ENCODE data around the gene HBG2. TPM values are rescaled to one million over a fixed set of nuclear protein-coding genes. Genes with fewer than 3 reads are reported as not detected.

The HBG2 gene
- total and polyA plus RNA-seq, 2 of the 8 experiments (the other 6 are each of a cell fraction or from before 2014, with no cell fraction given), result 0.23 TPM; not detected in 1

GRCh38 chr11:5304046-5304445, 49.5 kb upstream of the HBG2 start:
- CTCF ChIA-PET (ENCODE audit: partially characterized antibody), result interaction anchor here (0.8 to 1.3 kb wide), 3 partner anchors 13 to 22 kb away, joined by 3 to 4 read pairs (median 3); no protein-coding TSS in a partner anchor
- no peaks in the 10 kb centered on the region for H3K79me1 ChIP-seq (ENCODE audit: low read depth, low read length)

More at GRCh38 chr11:5304046-5304445, 49.5 kb upstream of the HBG2 start:
- no peak for FAIRE-seq
- no peak overlapping the region for H3K4me2 ChIP-seq (ENCODE audit: insufficient read depth in 1 of 2, low read depth in 2 of 2, low read length in 2 of 2)
- no peaks in the 10 kb centered on the region for H4K20me1 ChIP-seq (replicated peaks in 1 of 2; ENCODE audit: control insufficient read depth in 1 of 2, insufficient read depth in 2 of 2, low read length in 2 of 2)
- no peak overlapping the region for H2BK20ac ChIP-seq (ENCODE audit: low read length)
- H3K18ac ChIP-seq (ENCODE audit: extremely low read depth, low read length), result no peak overlapping the region
- H3K14ac ChIP-seq (ENCODE audit: insufficient read length), result no peak overlapping the region
- no peaks in the 10 kb centered on the region for H3K27me3 ChIP-seq (replicated peaks in 1 of 4; ENCODE audit: control insufficient read depth in 3 of 4, extremely low read depth in 1 of 4, insufficient read depth in 3 of 4, low read length in 3 of 4)
- no peaks in the 10 kb centered on the region for H3K36me3 ChIP-seq (ENCODE audit: control insufficient read depth in 2 of 4, insufficient read depth in 4 of 4, low read length in 3 of 4)
- no peaks in the 10 kb centered on the region for H3K79me2 ChIP-seq (ENCODE audit: control insufficient read depth in 1 of 2, insufficient read depth in 2 of 2, low read length in 2 of 2)
- H3K9me3 ChIP-seq (ENCODE audit: insufficient read depth in 2 of 2, low read depth in 1 of 2, low read length in 1 of 2), result no peaks in the 10 kb centered on the region
- POLR2A ChIA-PET (ENCODE audit: partially characterized antibody), result no interaction called here
- no peak overlapping the region for H2BK120ac ChIP-seq (replicated peaks; ENCODE audit: low read depth, low read length)
- H4K8ac ChIP-seq (ENCODE audit: extremely low read depth, insufficient read depth, low read length), result no peak overlapping the region
- TF ChIP-seq SP1 (IDR thresholded peaks at IDR 0.05; ENCODE audit: low read depth, low read length) (no peak), SIN3A (conservative IDR thresholded peaks at IDR 0.05 in 1 of 2, IDR thresholded peaks at IDR 0.05 in 1 of 2; ENCODE audit: low read depth in 1 of 2, low read length in 2 of 2) (no peak), BACH1 (IDR thresholded peaks at IDR 0.05; ENCODE audit: low read length) (no peak), SP2 (IDR thresholded peaks at IDR 0.05; ENCODE audit: low read length) (no peak)
- no peak overlapping the region for H2BK5ac ChIP-seq (ENCODE audit: low read depth, low read length)
- H4K5ac ChIP-seq (ENCODE audit: insufficient read length, low read depth, low read length), result no peak overlapping the region
- H3K4ac ChIP-seq (replicated peaks; ENCODE audit: insufficient read length, low read depth, low read length), result no peak overlapping the region
- no peak overlapping the region for H2BK12ac ChIP-seq (ENCODE audit: low read depth, low read length)
- no peak overlapping the region for H3K56ac ChIP-seq (replicated peaks; ENCODE audit: insufficient read length, low read depth, low read length)
- no peak overlapping the region for H2AK5ac ChIP-seq (ENCODE audit: low read depth, low read length)
- H3K4me3 ChIP-seq (ENCODE audit: extremely low read depth in 1 of 4, insufficient read depth in 2 of 4, low read depth in 3 of 4, low read length in 4 of 4), result no peak overlapping the region
- no peaks in the 10 kb centered on the region for H3K23me2 ChIP-seq (ENCODE audit: low read depth, low read length)
- DNase-seq (ENCODE audit: low read depth in 1 of 2, low spot score in 2 of 2), result no peak
- 89% methylated on average over 1 of the region's 1 CpG; no CpG with 5 or more reads in 1 of the 2 experiments for WGBS, 2 experiments (ENCODE audit: extremely low coverage in 1 of 2, insufficient coverage in 1 of 2, insufficient read length in 1 of 2, insufficient replicate concordance in 2 of 2, low coverage in 1 of 2, low lambda C conversion rate in 2 of 2, missing lambda C conversion rate in 1 of 2)
- no peak overlapping the region for H4K91ac ChIP-seq (replicated peaks; ENCODE audit: insufficient read length, low read length)
- no peak overlapping the region for H2AFZ ChIP-seq (ENCODE audit: low read length)
- H3K4me1 ChIP-seq (replicated peaks in 1 of 4; ENCODE audit: control insufficient read depth in 3 of 4, insufficient read depth in 4 of 4, low read length in 3 of 4), result no peaks in the 10 kb centered on the region
- H3K23ac ChIP-seq (ENCODE audit: insufficient read length), result no peak overlapping the region
- no peak overlapping the region for H3K9ac ChIP-seq (replicated peaks in 1 of 4; ENCODE audit: extremely low read depth in 1 of 4, low read depth in 3 of 4, low read length in 3 of 4)
- no peak overlapping the region for H2BK15ac ChIP-seq (ENCODE audit: low read length)
- no peak overlapping the region for H3K27ac ChIP-seq (ENCODE audit: low read depth, low read length)
